Kidney epithelial cell (primary cell): ENCODE measurements around the gene GSTT4. TPM values are rescaled to one million over a fixed set of nuclear protein-coding genes. Genes with fewer than 3 reads are reported as not detected.

Experiments used
- DNase-seq: peaks from one replicate; pipeline ENCODE4 v3.0.0-alpha.2; 2010; ENCODE audit warnings: low read depth
- H3K27me3 ChIP-seq: 2 replicates; pipeline ENCODE4 v1.6.0; 2011; ENCODE audit warnings: low read length; ENCODE audit not compliant: control insufficient read depth, insufficient read depth
- H3K36me3 ChIP-seq: 2 replicates; pipeline ENCODE4 v1.5.1; 2011; ENCODE audit warnings: low read length; ENCODE audit not compliant: control insufficient read depth, insufficient read depth
- H3K4me3 ChIP-seq: 2 replicates; pipeline ENCODE4 v1.5.1; 2011; ENCODE audit warnings: low read depth, mild to moderate bottlenecking, control low read depth, low read length
- total RNA-seq: library from RNA; depleted of rRNA; stranded (reverse); fragments of >200 nt; gene quantifications from 2 replicates; pipeline ENCODE4 v1.2.3, GENCODE V29; 2015
- TF ChIP-seq, protein P1 (sequence below): IDR thresholded peaks from 2 replicates; pipeline ENCODE4 v1.5.1; 2011; ENCODE audit warnings: mild to moderate bottlenecking, moderate library complexity, low read length, control low read depth, inconsistent platforms; ENCODE audit not compliant: insufficient read depth, poor library complexity, severe bottlenecking

GSTT4 gene
- total RNA-seq, 1 donor from 2014 or later, result not detected

DNA sequence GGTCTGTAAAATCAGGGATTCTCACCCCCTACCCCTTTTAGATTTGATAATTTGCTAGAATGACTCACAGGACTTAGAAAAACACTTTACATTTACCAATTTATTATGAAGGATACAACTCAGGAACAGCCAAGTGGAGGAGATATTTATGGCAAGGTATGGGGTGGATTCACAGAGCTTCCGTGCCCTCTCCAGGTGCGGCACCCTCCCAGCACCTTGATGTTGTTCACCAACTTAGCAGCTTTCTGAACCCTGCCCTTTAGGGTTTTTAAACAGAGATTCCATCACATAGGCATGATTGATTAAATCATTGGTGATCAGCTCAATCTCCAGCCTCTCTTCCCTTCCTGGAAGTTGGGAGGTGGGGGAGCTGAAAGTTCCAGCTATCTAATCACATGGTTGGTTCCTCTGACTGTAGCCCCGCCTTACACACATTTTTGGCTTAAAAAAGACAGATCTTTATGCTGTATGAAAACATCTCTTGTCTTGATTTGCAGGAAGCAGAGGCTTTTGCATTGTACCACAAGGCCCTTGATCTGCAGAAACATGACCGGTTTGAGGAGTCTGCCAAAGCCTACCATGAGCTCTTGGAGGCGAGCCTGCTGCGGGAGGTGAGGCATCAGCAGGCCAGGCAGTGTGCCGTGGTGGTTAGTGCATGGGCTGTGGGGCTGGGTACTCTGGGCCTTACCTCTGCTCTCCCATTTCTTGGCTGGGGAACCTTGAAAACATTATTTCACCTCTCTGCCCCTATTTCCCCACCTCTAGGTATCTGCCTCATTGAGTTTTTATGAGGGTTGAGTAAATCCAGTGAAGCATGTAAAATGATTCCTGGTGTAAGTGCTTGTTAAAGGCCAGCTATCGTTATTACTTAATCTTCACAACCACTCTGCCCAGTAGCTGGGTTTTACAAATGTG, 32.9 kb upstream of the GSTT4 start:
- TF ChIP-seq, protein P1, sequence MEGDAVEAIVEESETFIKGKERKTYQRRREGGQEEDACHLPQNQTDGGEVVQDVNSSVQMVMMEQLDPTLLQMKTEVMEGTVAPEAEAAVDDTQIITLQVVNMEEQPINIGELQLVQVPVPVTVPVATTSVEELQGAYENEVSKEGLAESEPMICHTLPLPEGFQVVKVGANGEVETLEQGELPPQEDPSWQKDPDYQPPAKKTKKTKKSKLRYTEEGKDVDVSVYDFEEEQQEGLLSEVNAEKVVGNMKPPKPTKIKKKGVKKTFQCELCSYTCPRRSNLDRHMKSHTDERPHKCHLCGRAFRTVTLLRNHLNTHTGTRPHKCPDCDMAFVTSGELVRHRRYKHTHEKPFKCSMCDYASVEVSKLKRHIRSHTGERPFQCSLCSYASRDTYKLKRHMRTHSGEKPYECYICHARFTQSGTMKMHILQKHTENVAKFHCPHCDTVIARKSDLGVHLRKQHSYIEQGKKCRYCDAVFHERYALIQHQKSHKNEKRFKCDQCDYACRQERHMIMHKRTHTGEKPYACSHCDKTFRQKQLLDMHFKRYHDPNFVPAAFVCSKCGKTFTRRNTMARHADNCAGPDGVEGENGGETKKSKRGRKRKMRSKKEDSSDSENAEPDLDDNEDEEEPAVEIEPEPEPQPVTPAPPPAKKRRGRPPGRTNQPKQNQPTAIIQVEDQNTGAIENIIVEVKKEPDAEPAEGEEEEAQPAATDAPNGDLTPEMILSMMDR, result no peak
- H3K4me3 ChIP-seq, result no peak overlapping the region
- H3K27me3 ChIP-seq, result no peaks in the 10 kb centered on the region
- peaks cover 4% of the 10 kb centered on the region for H3K36me3 ChIP-seq
- no peak for DNase-seq

GRCh38 chr22:24035296-24035695, 30.0 kb upstream of the GSTT4 start:
- no peaks in the 10 kb centered on the region for H3K27me3 ChIP-seq
- H3K36me3 ChIP-seq, result peaks cover 4% of the 10 kb centered on the region
- DNase-seq, result no peak
- TF ChIP-seq, protein P1, result no peak
- no peak overlapping the region for H3K4me3 ChIP-seq

DNA sequence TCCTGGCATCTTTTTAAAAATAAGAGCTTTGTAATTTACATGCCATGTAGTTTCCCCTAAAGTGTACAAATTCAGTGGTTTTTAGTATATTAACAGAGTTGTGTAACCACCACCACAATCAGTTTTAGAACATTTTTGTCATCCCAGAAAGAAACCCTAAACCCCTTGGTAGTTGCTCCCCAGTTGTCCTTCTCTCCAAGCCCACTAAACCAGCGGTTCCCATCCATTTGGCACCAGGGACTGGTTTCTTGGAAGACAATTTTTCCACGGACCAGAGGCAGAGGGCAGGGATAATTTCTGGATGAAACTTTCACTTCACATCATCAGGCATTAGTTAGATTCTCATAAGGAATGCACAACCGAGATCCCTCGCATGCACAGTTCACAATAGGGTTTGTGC, 28.5 kb upstream of the GSTT4 start:
- H3K27me3 ChIP-seq, result no peaks in the 10 kb centered on the region
- H3K36me3 ChIP-seq, result peaks cover 2% of the 10 kb centered on the region
- no peak for DNase-seq
- TF ChIP-seq, protein P1, result no peak
- H3K4me3 ChIP-seq, result no peak overlapping the region

DNA sequence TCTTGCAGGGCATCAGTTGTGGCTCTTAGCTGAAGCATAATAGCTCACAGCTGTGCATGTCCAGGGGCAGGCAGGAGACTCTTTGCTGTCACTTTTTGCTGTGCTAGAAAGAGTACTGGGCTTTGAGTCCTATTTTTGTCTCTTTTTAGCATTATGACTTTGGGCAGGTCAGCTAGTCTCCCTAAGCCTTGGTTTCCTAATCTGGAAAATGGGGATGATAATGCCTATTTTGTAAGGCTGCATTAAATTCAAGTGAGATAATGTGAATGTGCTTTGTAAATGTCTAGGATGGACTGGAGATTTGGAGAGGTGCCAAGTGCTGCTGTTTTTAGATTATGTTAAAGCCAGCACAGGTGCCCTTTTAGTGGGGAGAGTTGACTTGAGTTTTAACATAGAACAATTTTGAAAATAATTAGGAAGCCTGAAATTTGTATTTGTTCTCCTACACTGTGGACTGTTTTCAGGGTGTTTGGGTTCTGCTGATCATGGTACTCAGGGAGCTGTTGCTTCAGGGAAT, 25.0 kb upstream of the GSTT4 start:
- Histone ChIP-seq H3K36me3 (no peaks in the 10 kb centered on the region), H3K27me3 (no peaks in the 10 kb centered on the region), H3K4me3 (no peak overlapping the region)
- DNase-seq, result no peak
- TF ChIP-seq, protein P1, result no peak

DNA sequence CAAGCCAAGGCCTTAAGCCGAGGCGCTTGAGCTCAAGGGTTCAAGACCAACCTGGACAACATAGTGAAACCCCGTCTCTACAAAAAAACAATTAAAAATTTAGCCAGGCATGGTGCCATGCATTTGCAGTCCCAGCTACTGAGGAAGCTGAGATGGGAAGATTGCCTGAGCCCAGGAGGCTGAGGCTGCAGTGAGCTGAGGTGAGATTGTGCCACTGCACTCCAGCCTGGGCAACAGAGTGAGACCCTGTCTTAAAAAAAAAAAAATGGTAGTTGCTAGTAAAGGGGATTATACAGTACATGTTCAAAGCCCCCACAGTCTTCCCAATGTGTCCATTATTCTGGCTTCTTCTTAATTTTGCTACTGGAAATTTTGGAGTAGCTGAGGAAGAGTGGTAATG, 24.1 kb upstream of the GSTT4 start:
- H3K27me3 ChIP-seq, result no peaks in the 10 kb centered on the region
- TF ChIP-seq, protein P1, result no peak
- no peak for DNase-seq

More for the DNA sequence above, 24.1 kb upstream of the GSTT4 start:
- Histone ChIP-seq H3K4me3 (no peak overlapping the region), H3K36me3 (no peaks in the 10 kb centered on the region)
